H9 (cell line): ENCODE data around the gene PA2G4. TPM values are rescaled to one million over a fixed set of nuclear protein-coding genes. Genes with fewer than 3 reads are reported as not detected.

ENCODE experiments used
- DNase-seq: peaks from one replicate; pipeline ENCODE4 v3.0.0-alpha.2; 2017
- H2AFZ ChIP-seq: one replicate; pipeline ENCODE4 v1.6.1; 2013; ENCODE audit warnings: mild to moderate bottlenecking, low read length, control low read depth, moderate library complexity
- H2AK5ac ChIP-seq: 2 replicates; pipeline ENCODE4 v1.6.1; 2013; ENCODE audit warnings: low read length, control low read depth, mixed read lengths; ENCODE audit not compliant: insufficient read length
- H2BK120ac ChIP-seq: one replicate; pipeline ENCODE4 v1.6.1; 2013; ENCODE audit warnings: low read depth, mild to moderate bottlenecking, low read length, control low read depth, inconsistent platforms; ENCODE audit not compliant: poor library complexity, severe bottlenecking
- H2BK12ac ChIP-seq: 2 replicates; pipeline ENCODE4 v1.6.1; 2013; ENCODE audit warnings: low read length, control low read depth, mixed read lengths, low read depth; ENCODE audit not compliant: insufficient read length
- H2BK15ac ChIP-seq: 2 replicates; pipeline ENCODE4 v1.6.1; 2013; ENCODE audit warnings: low read depth, low read length, control low read depth
- H2BK20ac ChIP-seq: one replicate; pipeline ENCODE4 v1.6.1; 2013; ENCODE audit warnings: low read depth, mild to moderate bottlenecking, low read length, control low read depth, inconsistent platforms; ENCODE audit not compliant: poor library complexity, severe bottlenecking
- H2BK5ac ChIP-seq: 2 replicates; pipeline ENCODE4 v1.6.1; 2013; ENCODE audit warnings: low read length, control low read depth, mixed read lengths; ENCODE audit not compliant: insufficient read length
- H3K14ac ChIP-seq: 2 replicates; pipeline ENCODE4 v1.6.1; 2013; ENCODE audit warnings: low read length, control low read depth; ENCODE audit not compliant: insufficient read depth
- H3K18ac ChIP-seq: 2 replicates; pipeline ENCODE4 v1.6.1; 2013; ENCODE audit warnings: low read depth, mild to moderate bottlenecking, mixed read lengths, low read length, control low read depth; ENCODE audit not compliant: insufficient read length
- H3K23ac ChIP-seq: 2 replicates; pipeline ENCODE4 v1.6.1; 2013; ENCODE audit warnings: low read length, control low read depth, mixed read lengths, low read depth; ENCODE audit not compliant: insufficient read length
- H3K23me2 ChIP-seq: 2 replicates; pipeline ENCODE4 v1.6.1; 2013; ENCODE audit warnings: low read depth, mild to moderate bottlenecking, mixed read lengths, low read length, control low read depth; ENCODE audit not compliant: insufficient read length, poor library complexity, severe bottlenecking
- H3K27ac ChIP-seq: 2 replicates; pipeline ENCODE4 v1.5.1; 2013; ENCODE audit warnings: low read length, control low read depth, mixed read lengths, low read depth; ENCODE audit not compliant: insufficient read length
- H3K27me3 ChIP-seq: 2 replicates; pipeline ENCODE4 v1.6.1; 2013; ENCODE audit warnings: low read length, control low read depth, inconsistent platforms; ENCODE audit not compliant: insufficient read depth
- H3K4ac ChIP-seq: 2 replicates; pipeline ENCODE4 v1.6.1; 2013; ENCODE audit warnings: low read depth, mild to moderate bottlenecking, control low read depth, inconsistent platforms, low read length, moderate library complexity
- H3K4me1 ChIP-seq: 2 replicates; pipeline ENCODE4 v1.6.1; 2013; ENCODE audit warnings: low read length, control low read depth, inconsistent platforms; ENCODE audit not compliant: insufficient read depth
- H3K4me2 ChIP-seq: 2 replicates; pipeline ENCODE4 v1.6.1; 2013; ENCODE audit warnings: low read length, control low read depth, mixed read lengths; ENCODE audit not compliant: insufficient read length, insufficient read depth
- H3K56ac ChIP-seq: 2 replicates; pipeline ENCODE4 v1.6.1; 2013; ENCODE audit warnings: low read depth, mild to moderate bottlenecking, mixed read lengths, low read length, control low read depth; ENCODE audit not compliant: insufficient read length
- H3K79me1 ChIP-seq: 2 replicates; pipeline ENCODE4 v1.6.1; 2013; ENCODE audit warnings: low read depth, mild to moderate bottlenecking, moderate library complexity, low read length, control low read depth, inconsistent platforms; ENCODE audit not compliant: insufficient read depth, poor library complexity, severe bottlenecking
- H3K79me2 ChIP-seq: 2 replicates; pipeline ENCODE4 v1.6.1; 2013; ENCODE audit warnings: low read length, control low read depth, inconsistent platforms; ENCODE audit not compliant: insufficient read depth
- H3K9ac ChIP-seq: 2 replicates; pipeline ENCODE4 v1.6.1; 2013; ENCODE audit warnings: low read length, control low read depth, mixed read lengths; ENCODE audit not compliant: insufficient read length; ENCODE audit errors: extremely low read depth
- H3K9me3 ChIP-seq: one replicate; pipeline ENCODE4 v1.6.1; 2013; ENCODE audit warnings: low read depth, low read length, inconsistent platforms; ENCODE audit not compliant: control insufficient read depth
- H3T11ph ChIP-seq: one replicate; pipeline ENCODE4 v1.6.1; 2013; ENCODE audit warnings: mild to moderate bottlenecking, low read length, control low read depth, inconsistent platforms
- H4K20me1 ChIP-seq: one replicate; pipeline ENCODE4 v1.6.1; 2013; ENCODE audit not compliant: control insufficient read depth, insufficient read length, insufficient read depth
- H4K5ac ChIP-seq: 2 replicates; pipeline ENCODE4 v1.6.1; 2013; ENCODE audit warnings: low read depth, mild to moderate bottlenecking, mixed read lengths, low read length, control low read depth; ENCODE audit not compliant: insufficient read length
- H4K8ac ChIP-seq: replicated peaks from 2 replicates; pipeline ENCODE4 v1.6.1; 2013; ENCODE audit warnings: low read length, control low read depth, mixed read lengths, low read depth; ENCODE audit not compliant: insufficient read length
- H4K91ac ChIP-seq: 2 replicates; pipeline ENCODE4 v1.6.1; 2013; ENCODE audit warnings: low read depth, mild to moderate bottlenecking, moderate library complexity, mixed read lengths, low read length, control low read depth; ENCODE audit not compliant: insufficient read length
- H3K27ac Mint-ChIP-seq, 3 experiments: 2 replicates in 2 of 3; 3 replicates in 1 of 3; pipeline ENCODE4 v1.8.0; 2020 to 2021; ENCODE audit warnings: mixed read lengths in 3 of 3, mild to moderate bottlenecking in 1 of 3, moderate library complexity in 1 of 3
- H3K27me3 Mint-ChIP-seq: 2 replicates; pipeline ENCODE4 v1.8.0; 2021; ENCODE audit warnings: low read depth, mild to moderate bottlenecking, moderate library complexity, mixed read lengths
- H3K36me3 Mint-ChIP-seq, 3 experiments: 2 replicates in 2 of 3; 3 replicates in 1 of 3; pipeline ENCODE4 v1.8.0; 2020 to 2021; ENCODE audit warnings: low read depth in 3 of 3, mixed read lengths in 3 of 3; ENCODE audit not compliant: insufficient read depth in 1 of 3
- H3K4me1 Mint-ChIP-seq, 2 experiments: 2 replicates each; pipeline ENCODE4 v1.8.0; 2020; ENCODE audit warnings: mixed read lengths in 2 of 2
- H3K4me3 Mint-ChIP-seq, 2 experiments: 2 replicates in 1 of 2; 3 replicates in 1 of 2; pipeline ENCODE4 v1.8.0; 2020 to 2021; ENCODE audit warnings: mild to moderate bottlenecking in 2 of 2, mixed read lengths in 2 of 2, moderate library complexity in 1 of 2
- H3K9me3 Mint-ChIP-seq, 2 experiments: 2 replicates in 1 of 2; 3 replicates in 1 of 2; pipeline ENCODE4 v1.8.0; 2020; ENCODE audit warnings: mild to moderate bottlenecking in 2 of 2, mixed read lengths in 2 of 2, moderate library complexity in 1 of 2
- CTCF ChIP-seq: fragments of 200-600 bp; sonication (generic); conservative IDR thresholded peaks from 3 replicates; pipeline ENCODE4 v1.8.0; 2021; ENCODE audit warnings: antibody characterized with exemption, mild to moderate bottlenecking
- WGBS: extraction: QIAGEN DNeasy Blood & Tissue Kit; methylation state at CpG from one replicate; pipeline ENCODE4 v1.1.7; 2013; ENCODE audit warnings: missing lambda C conversion rate, low lambda C conversion rate, mixed read lengths; ENCODE audit not compliant: insufficient read length; ENCODE audit errors: extremely low coverage; 5-methylcytosine and 5-hydroxymethylcytosine counted together
- total RNA-seq: library from RNA; stranded (reverse); gene quantifications from 2 replicates; pipeline ENCODE4 v1.2.1, GENCODE V29; 2021

PA2G4 gene
- total RNA-seq, 1 experiment from 2014 or later = 248 TPM

DNA sequence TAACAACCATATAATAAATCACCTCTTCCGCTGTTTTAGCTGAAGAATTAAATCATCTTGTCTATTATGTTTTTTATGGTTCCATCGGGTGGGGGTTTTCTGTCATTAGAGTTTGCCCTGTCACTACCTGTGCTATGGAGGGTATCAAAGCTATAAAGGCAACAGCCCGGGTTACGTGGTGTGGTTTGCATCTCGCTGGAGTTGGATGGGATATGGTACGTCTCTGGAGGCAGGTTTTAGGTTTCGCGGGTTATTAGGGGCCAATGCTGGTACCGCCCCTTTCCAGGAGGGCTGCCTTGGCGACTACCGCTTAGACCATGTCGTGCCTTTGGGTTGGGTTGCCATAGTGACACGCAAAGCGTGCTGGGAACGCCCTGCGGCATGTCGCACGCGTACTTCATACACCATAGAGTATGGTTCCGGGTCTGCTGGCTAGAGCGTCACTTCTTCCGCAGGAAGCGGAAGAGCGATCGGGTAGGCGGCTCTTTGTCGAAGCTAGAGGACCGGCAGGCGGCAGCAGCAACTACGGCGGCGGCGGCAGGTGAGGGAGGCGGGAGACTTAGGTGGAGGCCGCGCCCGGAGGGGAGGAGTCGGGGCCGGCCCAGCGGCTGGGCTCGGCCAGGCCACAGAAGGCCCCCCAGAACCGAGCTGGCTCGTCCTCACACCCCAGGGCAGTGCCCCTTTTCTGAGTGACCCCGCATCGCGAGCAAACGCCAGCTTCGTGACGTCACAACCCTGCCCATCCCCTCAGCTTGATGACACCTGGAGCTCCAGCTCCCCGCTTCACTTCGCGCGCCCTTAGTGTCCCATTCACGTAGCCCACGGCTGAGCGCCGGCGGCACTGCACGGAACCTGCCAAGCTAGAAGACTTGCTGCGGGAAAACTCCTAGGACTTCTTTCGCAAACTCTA is 13.7 kb downstream of the PA2G4 start, which contains the start of gene ZC3H10:
ZC3H10 (plus strand) TSS at position 489 of the 910 bp plus-strand sequence. CDS start 2,297 bp downstream, outside the sequence.
- H3K4me3 Mint-ChIP-seq = peak within 1 kb of the TSS; percentile 97 to 98
- Histone ChIP-seq H3K79me1 (no peaks in the 10 kb centered on the region), H3K27me3 (no peaks in the 10 kb centered on the region), H3K79me2 (peaks cover 3% of the 10 kb centered on the region; the same call in 1 of the 2 replicates), H4K91ac (no peak within 1 kb of the TSS), H3K18ac (peak within 1 kb of the TSS; percentile 98), H3K23ac (no peak within 1 kb of the TSS), H3K14ac (peak within 1 kb of the TSS; percentile 66; the same call in 1 of the 2 replicates), H2BK15ac (no peak within 1 kb of the TSS), H3K56ac (no peak within 1 kb of the TSS), H3K9me3 (no peaks in the 10 kb centered on the region), H4K20me1 (no peaks in the 10 kb centered on the region), H2AK5ac (no peak within 1 kb of the TSS), H3K4me1 (no peaks in the 10 kb centered on the region; the same call in 1 of the 2 replicates), H3K4me2 (peak within 1 kb of the TSS; percentile 78), H2AFZ (no peak within 1 kb of the TSS), H4K5ac (no peak within 1 kb of the TSS), H3K9ac (peak within 1 kb of the TSS; percentile 100), H2BK120ac (no peak within 1 kb of the TSS), H2BK12ac (no peak within 1 kb of the TSS), H2BK5ac (no peak within 1 kb of the TSS), H3K4ac (no peak within 1 kb of the TSS; the same call in 1 of the 2 replicates), H4K8ac (no peak within 1 kb of the TSS), H3K23me2 (peaks cover 8% of the 10 kb centered on the region), H3T11ph (no peak within 1 kb of the TSS), H2BK20ac (no peak within 1 kb of the TSS), H3K27ac (peak within 1 kb of the TSS; percentile 97)
- peak; percentile 100 for DNase-seq
- H3K27ac Mint-ChIP-seq = peak within 1 kb of the TSS; percentile 99 to 100 (median 100)
- peaks cover 36 to 57% (median 47%) of the 10 kb centered on the region in 3 experiments for H3K36me3 Mint-ChIP-seq
- peak; percentile 54; the same call in 2 of the 3 replicates for TF ChIP-seq CTCF
- peaks cover 2% of the 10 kb centered on the region; the same call in 1 of the 2 replicates for H3K27me3 Mint-ChIP-seq
- H3K4me1 Mint-ChIP-seq = peaks cover 25 to 27% of the 10 kb centered on the region in 2 experiments
- peaks cover 3 to 7% of the 10 kb centered on the region in 2 experiments; a peak in 2 of 5 replicates for H3K9me3 Mint-ChIP-seq
- WGBS = no CpG with 5 or more reads among the region's 61 CpGs
